ENCODE results near the gene TNPO2. TPM values are rescaled to one million over a fixed set of nuclear protein-coding genes. Genes with fewer than 3 reads are reported as not detected.

The TNPO2 gene
- total RNA-seq, 1 donor from 2014 or later: 42.7 TPM

DNA sequence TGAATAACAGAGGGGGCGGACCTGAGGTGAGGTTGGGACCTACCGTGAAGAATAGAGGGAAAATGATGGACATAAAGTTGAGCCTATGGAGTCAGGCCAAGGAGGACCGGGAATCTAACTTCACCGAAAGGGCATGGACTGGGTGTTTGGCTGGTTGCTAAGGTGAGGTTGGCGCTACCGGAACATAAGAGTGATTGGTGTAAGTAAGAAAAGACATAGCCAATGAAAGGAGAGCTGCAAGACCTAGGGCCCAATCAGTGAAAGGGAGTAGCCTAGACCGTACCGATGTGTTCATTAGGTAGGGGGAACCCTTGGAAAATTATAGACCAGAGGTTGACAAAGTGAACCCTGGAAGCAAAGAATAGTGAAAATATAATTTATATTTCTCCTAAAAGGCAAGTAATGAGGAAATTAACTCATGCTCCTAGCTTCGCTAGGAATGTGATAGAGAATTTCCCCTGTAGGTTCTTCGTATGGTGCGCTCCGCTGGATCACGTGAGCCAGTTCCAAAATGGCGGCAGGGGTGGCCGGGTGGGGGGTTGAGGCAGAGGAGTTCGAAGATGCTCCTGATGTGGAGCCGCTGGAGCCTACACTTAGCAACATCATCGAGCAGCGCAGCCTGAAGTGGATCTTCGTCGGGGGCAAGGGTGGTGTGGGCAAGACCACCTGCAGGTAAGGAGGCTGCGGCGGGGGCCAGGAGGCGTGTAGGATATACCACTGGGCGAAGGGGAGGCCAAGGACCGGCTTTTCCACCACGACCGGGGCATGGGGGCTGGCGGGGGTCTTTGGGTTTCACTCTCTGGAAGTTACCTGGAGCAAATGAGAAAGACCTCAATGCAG lies 13.5 kb upstream of the TNPO2 start, which contains the start of gene GET3:
TSS of gene GET3 (plus strand) at position 503 of the 840 bp plus-strand sequence. CDS start at position 512, 9 bp downstream.
- ATAC-seq (peak; percentile 93), DNase-seq (peak; percentile 89)
- no peaks in the 10 kb centered on the region for H3K27me3 ChIP-seq (ENCODE audit: low read depth)
- peak within 1 kb of the TSS; percentile 97 for H3K27ac ChIP-seq
- H3K4me1 ChIP-seq: peaks cover 38% of the 10 kb centered on the region
- TF ChIP-seq CTCF (IDR thresholded peaks at IDR 0.05): no peak
- intact Hi-C loops (cut with DNase I): no loop called here
- peak within 1 kb of the TSS; percentile 93 for H3K4me3 ChIP-seq
- H3K9me3 ChIP-seq: no peaks in the 10 kb centered on the region
- H3K36me3 ChIP-seq: peaks cover 40% of the 10 kb centered on the region

- peak overlapping the region; percentile 94 for H3K27ac ChIP-seq
- no peaks in the 10 kb centered on the region for H3K9me3 ChIP-seq
- H3K36me3 ChIP-seq: peaks cover 40% of the 10 kb centered on the region
- TF ChIP-seq CTCF (IDR thresholded peaks at IDR 0.05): no peak
- DNase-seq (no peak), ATAC-seq (no peak)
- peak overlapping the region; percentile 95 for H3K4me3 ChIP-seq
- peaks cover 44% of the 10 kb centered on the region for H3K4me1 ChIP-seq
- intact Hi-C loops (cut with DNase I): no loop called here
- H3K27me3 ChIP-seq (ENCODE audit: low read depth): no peaks in the 10 kb centered on the region
These were observed 9.9 kb upstream of the TNPO2 start for GRCh38 chr19:12733369-12734214.

DNA sequence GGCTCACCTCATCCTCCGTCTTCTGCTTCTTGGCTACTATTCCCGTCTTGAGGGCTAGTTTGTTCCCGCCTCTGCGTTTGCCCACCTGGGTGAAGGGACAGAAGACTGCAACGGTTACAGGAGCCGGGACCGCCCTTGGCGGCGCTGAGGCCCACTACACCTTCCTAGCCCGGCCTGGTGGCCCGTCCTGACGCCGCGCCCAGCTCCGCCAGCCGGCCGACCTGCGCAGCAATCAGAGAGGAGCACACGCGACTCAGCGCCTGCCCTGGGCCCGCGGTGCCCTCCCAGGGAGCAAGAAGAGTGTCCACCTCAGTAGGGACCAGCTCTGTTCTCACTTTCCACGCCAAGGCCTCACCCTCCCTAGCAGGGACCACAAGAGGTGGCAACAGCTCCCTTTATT lies 7.6 kb upstream of the TNPO2 start:
- intact Hi-C loops (cut with DNase I): no loop called here
- no peak overlapping the region for H3K4me3 ChIP-seq
- H3K27me3 ChIP-seq (ENCODE audit: low read depth): no peaks in the 10 kb centered on the region
- no peaks in the 10 kb centered on the region for H3K9me3 ChIP-seq
- peaks cover 50% of the 10 kb centered on the region for H3K36me3 ChIP-seq
- no peak overlapping the region for H3K27ac ChIP-seq
- peaks cover 31% of the 10 kb centered on the region for H3K4me1 ChIP-seq
- DNase-seq (no peak), ATAC-seq (no peak)
- no peak for TF ChIP-seq CTCF (IDR thresholded peaks at IDR 0.05)

GRCh38 chr19:12730064-12730463 lies 6.3 kb upstream of the TNPO2 start:
- DNase-seq (no peak), ATAC-seq (no peak)
- no peak for TF ChIP-seq CTCF (IDR thresholded peaks at IDR 0.05)
- Histone ChIP-seq H3K9me3 (no peaks in the 10 kb centered on the region), H3K27ac (no peak overlapping the region), H3K27me3 (ENCODE audit: low read depth) (no peaks in the 10 kb centered on the region), H3K4me1 (peaks cover 26% of the 10 kb centered on the region), H3K36me3 (peaks cover 50% of the 10 kb centered on the region), H3K4me3 (no peak overlapping the region)
- intact Hi-C loops (cut with DNase I): no loop called here

DNA sequence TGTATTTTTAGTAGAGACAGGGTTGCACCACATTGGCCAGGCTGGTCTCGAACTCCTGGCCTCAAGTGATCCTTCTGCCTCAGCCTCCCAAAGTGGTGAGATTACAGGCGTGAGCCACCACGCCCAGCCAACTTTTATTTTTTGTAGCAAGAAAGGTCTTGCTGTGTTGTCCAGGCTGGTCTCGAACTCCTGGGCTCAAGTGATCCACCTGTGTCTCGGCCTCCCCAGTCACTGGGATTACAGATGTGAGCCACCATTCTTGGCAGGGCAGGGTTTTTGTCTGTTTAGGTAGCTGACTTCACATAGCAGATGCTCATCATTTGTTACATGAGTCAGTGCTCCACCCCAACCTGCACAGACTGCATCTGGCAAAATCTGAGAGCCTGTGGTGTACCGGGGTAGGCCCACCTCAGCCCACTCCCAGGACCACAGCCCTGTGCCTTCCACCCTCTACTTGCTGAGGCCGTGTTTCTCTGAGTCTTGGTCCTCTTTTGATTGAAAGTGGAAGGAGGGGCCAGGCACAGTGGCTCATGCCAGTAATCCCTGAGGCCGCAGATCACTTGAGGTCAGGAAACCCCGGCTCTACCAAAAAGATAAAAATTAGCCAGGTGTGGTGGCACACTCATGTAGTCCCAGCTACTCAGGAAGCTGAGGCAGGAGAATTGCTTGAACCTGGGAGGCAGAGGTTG lies 4.2 kb upstream of the TNPO2 start:
- Histone ChIP-seq H3K36me3 (peaks cover 50% of the 10 kb centered on the region), H3K4me3 (no peak overlapping the region), H3K27me3 (ENCODE audit: low read depth) (no peaks in the 10 kb centered on the region), H3K4me1 (peaks cover 31% of the 10 kb centered on the region), H3K27ac (no peak overlapping the region), H3K9me3 (no peaks in the 10 kb centered on the region)
- no peak for TF ChIP-seq CTCF (IDR thresholded peaks at IDR 0.05)
- intact Hi-C loops (cut with DNase I): no loop called here
- ATAC-seq (no peak), DNase-seq (no peak)

All from lower lobe of right lung (tissue), 2 donors.